Measurements from ENCODE around the gene CAV3.

The CAV3 gene

DNA sequence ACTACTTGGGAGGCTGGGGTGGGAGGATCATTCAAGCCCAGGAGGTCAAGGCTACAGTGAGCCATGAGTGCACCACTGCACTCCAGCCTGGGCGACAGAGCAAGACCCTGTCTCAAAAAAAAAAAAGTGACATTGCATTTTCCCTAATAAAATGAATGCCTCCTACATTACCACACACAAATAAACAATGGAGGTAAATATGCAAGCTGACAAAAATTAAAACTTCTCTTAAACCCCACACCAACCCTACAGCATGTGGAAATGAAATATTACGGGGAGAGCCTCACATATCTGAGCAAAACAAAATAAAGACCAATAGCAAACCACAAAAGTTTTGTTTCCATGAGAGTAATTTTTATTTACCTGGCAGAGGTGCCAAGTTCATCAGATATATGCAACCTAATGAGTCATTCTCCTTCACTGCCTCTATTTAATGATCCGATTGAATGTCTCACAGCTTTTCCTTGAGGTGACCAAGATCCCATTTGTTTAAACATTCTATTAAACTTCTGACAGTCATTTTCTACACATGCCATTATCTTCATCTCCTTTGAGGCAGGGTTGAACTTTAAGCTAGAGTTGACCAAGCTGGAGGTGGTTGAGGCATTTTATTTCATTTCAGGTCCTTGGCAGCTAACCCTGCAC, 9.4 kb upstream of the CAV3 start:
- no peak for DNase-seq
- H3K36me3 ChIP-seq, result no peaks in the 10 kb centered on the region
- no peaks in the 10 kb centered on the region for H3K27me3 ChIP-seq
- no peaks in the 10 kb centered on the region for H3K4me1 ChIP-seq
- H3K4me3 ChIP-seq (ENCODE audit: low read depth, low read length), result no peak overlapping the region
- no peaks in the 10 kb centered on the region for H3K9me3 ChIP-seq
- TF ChIP-seq, protein P1, sequence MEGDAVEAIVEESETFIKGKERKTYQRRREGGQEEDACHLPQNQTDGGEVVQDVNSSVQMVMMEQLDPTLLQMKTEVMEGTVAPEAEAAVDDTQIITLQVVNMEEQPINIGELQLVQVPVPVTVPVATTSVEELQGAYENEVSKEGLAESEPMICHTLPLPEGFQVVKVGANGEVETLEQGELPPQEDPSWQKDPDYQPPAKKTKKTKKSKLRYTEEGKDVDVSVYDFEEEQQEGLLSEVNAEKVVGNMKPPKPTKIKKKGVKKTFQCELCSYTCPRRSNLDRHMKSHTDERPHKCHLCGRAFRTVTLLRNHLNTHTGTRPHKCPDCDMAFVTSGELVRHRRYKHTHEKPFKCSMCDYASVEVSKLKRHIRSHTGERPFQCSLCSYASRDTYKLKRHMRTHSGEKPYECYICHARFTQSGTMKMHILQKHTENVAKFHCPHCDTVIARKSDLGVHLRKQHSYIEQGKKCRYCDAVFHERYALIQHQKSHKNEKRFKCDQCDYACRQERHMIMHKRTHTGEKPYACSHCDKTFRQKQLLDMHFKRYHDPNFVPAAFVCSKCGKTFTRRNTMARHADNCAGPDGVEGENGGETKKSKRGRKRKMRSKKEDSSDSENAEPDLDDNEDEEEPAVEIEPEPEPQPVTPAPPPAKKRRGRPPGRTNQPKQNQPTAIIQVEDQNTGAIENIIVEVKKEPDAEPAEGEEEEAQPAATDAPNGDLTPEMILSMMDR (IDR thresholded peaks at IDR 0.05; ENCODE audit: low read depth, low read length), result no peak

DNA sequence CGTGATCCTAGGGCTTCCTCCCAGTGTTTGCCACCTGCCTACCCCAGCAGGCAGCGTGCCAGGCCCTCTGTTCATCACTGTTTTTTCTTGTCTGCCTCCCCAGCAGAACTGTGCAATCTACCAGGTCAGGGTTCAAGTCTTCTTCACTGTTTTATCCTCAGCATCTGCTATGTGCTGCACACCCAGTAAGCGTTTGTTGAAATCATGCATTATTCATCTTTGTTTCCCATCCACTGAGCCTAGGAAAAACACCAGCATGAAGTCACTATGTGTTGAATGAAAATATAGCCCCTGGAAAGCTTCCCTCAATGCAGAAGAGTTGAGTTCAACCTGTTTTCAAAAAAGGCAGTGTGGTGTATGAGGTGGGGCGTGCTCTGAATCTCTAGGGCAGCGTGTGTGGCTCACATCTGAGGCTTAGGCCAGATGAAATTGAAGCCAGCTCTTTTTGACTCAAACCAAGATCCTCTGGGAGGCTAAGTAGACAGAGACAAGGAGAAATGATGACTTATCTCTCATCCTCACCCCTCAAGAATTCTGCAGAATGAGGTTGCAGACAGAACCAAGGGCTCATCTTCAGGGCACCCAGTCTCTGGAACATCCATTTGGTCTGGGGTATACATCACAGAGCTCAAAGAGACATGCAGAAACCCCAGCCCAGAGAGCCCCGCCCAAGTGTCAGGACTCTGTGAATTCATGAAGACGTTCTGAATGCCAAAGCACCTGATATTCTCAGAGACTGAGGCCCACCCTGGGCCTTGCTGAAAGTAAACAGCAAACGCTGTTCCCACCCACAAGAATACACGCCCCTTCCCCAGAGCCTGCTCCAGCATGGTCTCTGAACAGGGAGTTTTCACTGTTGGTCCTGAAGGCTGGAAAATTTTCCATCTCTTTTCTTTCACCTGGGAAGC, 5.7 kb upstream of the CAV3 start:
- Histone ChIP-seq H3K9me3 (no peaks in the 10 kb centered on the region), H3K4me3 (ENCODE audit: low read depth, low read length) (no peak overlapping the region), H3K27me3 (no peaks in the 10 kb centered on the region), H3K4me1 (no peaks in the 10 kb centered on the region), H3K36me3 (no peaks in the 10 kb centered on the region)
- no peak for DNase-seq
- TF ChIP-seq, protein P1 (IDR thresholded peaks at IDR 0.05; ENCODE audit: low read depth, low read length), result no peak

DNA sequence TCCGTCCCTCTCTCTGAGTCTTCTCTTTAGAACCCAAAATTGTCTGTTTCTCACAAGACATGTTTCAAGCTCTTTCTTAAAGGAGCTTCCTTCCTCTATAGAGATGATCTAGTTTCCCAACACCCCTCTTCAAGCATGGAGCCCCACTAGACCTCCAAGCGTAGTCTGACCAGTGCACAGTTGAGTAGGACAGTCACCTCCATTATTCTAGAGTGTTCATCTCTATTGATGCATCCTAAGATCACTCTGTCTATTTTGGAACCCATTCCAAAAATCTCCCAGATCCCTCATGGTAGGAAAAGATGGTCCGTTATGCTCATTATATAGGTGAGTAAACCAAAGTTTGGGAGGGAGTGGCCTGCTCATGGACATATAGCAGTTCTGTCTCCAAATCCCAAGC, 4.1 kb upstream of the CAV3 start:
- TF ChIP-seq, protein P1 (IDR thresholded peaks at IDR 0.05; ENCODE audit: low read depth, low read length), result no peak
- H3K9me3 ChIP-seq, result no peaks in the 10 kb centered on the region
- no peaks in the 10 kb centered on the region for H3K4me1 ChIP-seq

DNA sequence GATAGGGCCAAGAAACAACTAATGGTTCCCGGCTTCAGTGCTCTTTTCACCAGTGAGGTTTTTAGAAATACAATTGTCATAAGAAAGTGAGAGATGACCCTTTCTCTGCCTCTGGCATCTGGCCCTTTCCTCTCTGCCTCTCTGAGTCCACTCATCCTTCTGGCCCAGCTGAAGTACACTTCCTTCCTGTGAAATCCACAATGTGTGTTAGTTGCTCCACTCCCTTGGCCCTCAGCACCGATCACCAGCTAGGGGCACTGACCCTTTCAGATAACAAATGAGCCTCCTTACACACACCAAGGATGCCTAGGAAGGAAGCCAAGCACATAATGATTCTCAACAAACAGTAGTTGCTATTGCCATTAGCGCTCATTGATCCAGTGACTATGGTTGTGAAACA, 2.9 kb upstream of the CAV3 start:
- TF ChIP-seq, protein P1 (IDR thresholded peaks at IDR 0.05; ENCODE audit: low read depth, low read length), result no peak
- Histone ChIP-seq H3K27me3 (no peaks in the 10 kb centered on the region), H3K9me3 (no peaks in the 10 kb centered on the region), H3K4me3 (ENCODE audit: low read depth, low read length) (no peak overlapping the region), H3K4me1 (no peaks in the 10 kb centered on the region), H3K36me3 (no peaks in the 10 kb centered on the region)
- DNase-seq, result no peak

More for the DNA sequence above, 4.1 kb upstream of the CAV3 start:
- no peak for DNase-seq
- Histone ChIP-seq H3K27me3 (no peaks in the 10 kb centered on the region), H3K36me3 (no peaks in the 10 kb centered on the region), H3K4me3 (ENCODE audit: low read depth, low read length) (no peak overlapping the region)

DNA sequence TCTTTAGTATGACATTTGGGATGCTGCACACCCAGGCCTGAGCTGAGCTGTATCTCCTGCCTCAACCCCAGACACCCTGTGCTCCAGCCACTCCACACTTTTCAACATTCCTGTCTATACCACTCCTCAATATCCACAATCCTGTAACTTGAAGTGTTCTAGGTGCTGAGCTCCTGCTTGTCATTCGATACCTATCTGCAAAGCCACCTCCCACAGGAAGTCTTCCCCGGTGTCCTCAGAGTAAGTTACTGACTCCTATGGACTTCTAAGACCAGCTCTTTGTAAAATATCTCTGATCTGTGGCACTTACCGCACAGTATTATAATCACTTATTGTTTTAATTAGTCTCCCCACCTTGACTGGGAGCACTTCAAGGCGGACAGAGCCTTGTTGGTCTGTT, 1.2 kb upstream of the CAV3 start:
- Histone ChIP-seq H3K27me3 (no peaks in the 10 kb centered on the region), H3K36me3 (no peaks in the 10 kb centered on the region), H3K4me3 (ENCODE audit: low read depth, low read length) (no peak overlapping the region), H3K4me1 (no peaks in the 10 kb centered on the region), H3K9me3 (no peaks in the 10 kb centered on the region)
- TF ChIP-seq, protein P1 (IDR thresholded peaks at IDR 0.05; ENCODE audit: low read depth, low read length), result no peak
- no peak for DNase-seq

Measured in BE2C (cell line).